ENCODE measurements around the gene SYCP2.

GRCh38 chr20:59821788-59822187 lies 111.6 kb downstream of the SYCP2 start:
- no peak for TF ChIP-seq CTCF (IDR thresholded peaks at IDR 0.05)
- TF ChIP-seq MEF2A (IDR thresholded peaks at IDR 0.05; ENCODE audit: borderline replicate concordance, low read depth) = no peak
- TF ChIP-seq POLR2AphosphoS5 (IDR thresholded peaks at IDR 0.05; ENCODE audit: low read depth, low read length) = no peak
- TF ChIP-seq REST (IDR thresholded peaks at IDR 0.05; ENCODE audit: low read depth, low read length) = no peak
- no peak for TF ChIP-seq RFX5 (IDR thresholded peaks at IDR 0.05; ENCODE audit: low read length)
